H1 (cell line): Measurements from ENCODE around the gene STK33. TPM values are rescaled to one million over a fixed set of nuclear protein-coding genes. Genes with fewer than 3 reads are reported as not detected.

ENCODE experiments used
- CTCF ChIA-PET: fragments of 300-600 bp; sonication (Branson Sonifier 250); formaldehyde crosslinking; loops from one replicate; lab custom pipeline; 2021; ENCODE audit not compliant: partially characterized antibody; lab: Charles Lee
- POLR2A ChIA-PET: fragments of 300-600 bp; sonication (Branson Sonifier 250); formaldehyde crosslinking; loops from one replicate; lab custom pipeline; 2021; ENCODE audit warnings: inconsistent platforms; ENCODE audit not compliant: partially characterized antibody; lab: Charles Lee
- DNase-seq, 2 experiments: peaks; one replicate each; pipeline versions ENCODE4 v3.0.0 to v3.0.0-alpha.2; 2010 to 2022; ENCODE audit warnings: low spot score in 2 of 2, low read depth in 1 of 2, mixed read lengths in 1 of 2
- FAIRE-seq: peaks from 2 replicates; lab custom pipeline; 2011; peaks lifted over from hg19 to GRCh38; lab: Jason Lieb, UNC
- H2AFZ ChIP-seq: 2 replicates; pipeline ENCODE4 v1.8.1; 2012; ENCODE audit warnings: low read length, inconsistent platforms
- H2AK5ac ChIP-seq: 2 replicates; pipeline ENCODE4 v1.6.1; 2013; ENCODE audit warnings: low read depth, low read length
- H2BK120ac ChIP-seq: replicated peaks from 2 replicates; pipeline ENCODE3; 2013; ENCODE audit warnings: low read depth, low read length, inconsistent platforms
- H2BK12ac ChIP-seq: 2 replicates; pipeline ENCODE4 v1.6.1; 2013; ENCODE audit warnings: low read depth, low read length
- H2BK15ac ChIP-seq: 2 replicates; pipeline ENCODE4 v1.6.1; 2013; ENCODE audit warnings: low read length
- H2BK20ac ChIP-seq: 2 replicates; pipeline ENCODE4 v1.6.1; 2013; ENCODE audit warnings: low read length
- H2BK5ac ChIP-seq: 2 replicates; pipeline ENCODE4 v1.6.1; 2013; ENCODE audit warnings: low read depth, low read length
- H3K14ac ChIP-seq: 2 replicates; pipeline ENCODE4 v1.6.1; 2013; ENCODE audit warnings: inconsistent platforms; ENCODE audit not compliant: insufficient read length
- H3K18ac ChIP-seq: 2 replicates; pipeline ENCODE4 v1.6.1; 2013; ENCODE audit warnings: low read length; ENCODE audit errors: extremely low read depth
- H3K23ac ChIP-seq: 2 replicates; pipeline ENCODE4 v1.6.1; 2013; ENCODE audit warnings: inconsistent platforms; ENCODE audit not compliant: insufficient read length
- H3K23me2 ChIP-seq: 2 replicates; pipeline ENCODE4 v1.6.1; 2013; ENCODE audit warnings: low read depth, low read length
- H3K27ac ChIP-seq: 2 replicates; pipeline ENCODE4 v1.6.1; 2011; ENCODE audit warnings: low read depth, low read length, inconsistent platforms
- H3K27me3 ChIP-seq, 4 experiments: replicated peaks in 1 of 4; 1 replicate in 1 of 4; 2 replicates in 3 of 4; pipeline versions ENCODE4 v1.6.1 to v1.8.1; 2011 to 2013; ENCODE audit warnings: low read length in 3 of 4, mild to moderate bottlenecking in 3 of 4, inconsistent platforms in 2 of 4, mixed read lengths in 2 of 4, moderate library complexity in 1 of 4; ENCODE audit not compliant: control insufficient read depth in 3 of 4, insufficient read depth in 3 of 4; ENCODE audit errors: extremely low read depth in 1 of 4
- H3K36me3 ChIP-seq, 4 experiments: 2 replicates each; pipeline versions ENCODE4 v1.6.1 to v1.8.1; 2011 to 2013; ENCODE audit warnings: mild to moderate bottlenecking in 4 of 4, low read length in 3 of 4, moderate library complexity in 2 of 4, control low read depth in 1 of 4, inconsistent platforms in 1 of 4; ENCODE audit not compliant: insufficient read depth in 4 of 4, control insufficient read depth in 2 of 4
- H3K4ac ChIP-seq: replicated peaks from 2 replicates; pipeline ENCODE3; 2013; ENCODE audit warnings: low read length, low read depth, mixed read lengths, inconsistent platforms; ENCODE audit not compliant: insufficient read length
- H3K4me1 ChIP-seq, 4 experiments: replicated peaks in 1 of 4; 1 replicate in 1 of 4; 2 replicates in 3 of 4; pipeline versions ENCODE4 v1.6.1 to v1.8.1; 2011 to 2013; ENCODE audit warnings: low read length in 3 of 4, inconsistent platforms in 2 of 4, mixed read lengths in 1 of 4; ENCODE audit not compliant: insufficient read depth in 4 of 4, control insufficient read depth in 3 of 4
- H3K4me2 ChIP-seq, 2 experiments: 2 replicates each; pipeline versions ENCODE4 v1.6.1 to v1.8.1; 2011 to 2013; ENCODE audit warnings: low read depth in 2 of 2, low read length in 2 of 2, control low read depth in 1 of 2, inconsistent platforms in 1 of 2, mild to moderate bottlenecking in 1 of 2; ENCODE audit not compliant: insufficient read depth in 1 of 2
- H3K4me3 ChIP-seq, 4 experiments: fragments of 200-600, 300-600 bp in 1 of 4; sonication (generic), shearing (Covaris generic), sonication (Bioruptor Twin) in 1 of 4; 2 replicates each; pipeline versions ENCODE4 v1.5.1 to v1.8.1; 2011 to 2016; ENCODE audit warnings: low read length in 4 of 4, low read depth in 3 of 4, control low read depth in 2 of 4, inconsistent platforms in 2 of 4, mild to moderate bottlenecking in 2 of 4, mixed read lengths in 1 of 4, moderate library complexity in 1 of 4; ENCODE audit not compliant: insufficient read depth in 2 of 4; ENCODE audit errors: extremely low read depth in 1 of 4
- H3K56ac ChIP-seq: replicated peaks from 2 replicates; pipeline ENCODE3; 2013; ENCODE audit warnings: low read depth, mild to moderate bottlenecking, mixed read lengths, low read length, inconsistent platforms; ENCODE audit not compliant: insufficient read length
- H3K79me1 ChIP-seq: 2 replicates; pipeline ENCODE4 v1.6.1; 2013; ENCODE audit warnings: low read depth, low read length, control low read depth
- H3K79me2 ChIP-seq, 2 experiments: 2 replicates each; pipeline versions ENCODE4 v1.6.1 to v1.8.1; 2012 to 2013; ENCODE audit warnings: low read length in 2 of 2, mild to moderate bottlenecking in 2 of 2, inconsistent platforms in 1 of 2; ENCODE audit not compliant: insufficient read depth in 2 of 2, control insufficient read depth in 1 of 2
- H3K9ac ChIP-seq, 4 experiments: replicated peaks in 1 of 4; 1 replicate in 1 of 4; 2 replicates in 3 of 4; pipeline versions ENCODE4 v1.6.1 to v1.8.1; 2011 to 2013; ENCODE audit warnings: low read depth in 3 of 4, low read length in 3 of 4, control low read depth in 2 of 4, mild to moderate bottlenecking in 2 of 4, moderate library complexity in 2 of 4, inconsistent platforms in 1 of 4; ENCODE audit errors: extremely low read depth in 1 of 4
- H3K9me3 ChIP-seq, 2 experiments: 2 replicates each; pipeline versions ENCODE4 v1.6.1 to v1.8.1; 2012 to 2013; ENCODE audit warnings: mild to moderate bottlenecking in 2 of 2, moderate library complexity in 2 of 2, control low read depth in 1 of 2, inconsistent platforms in 1 of 2, low read depth in 1 of 2, low read length in 1 of 2, mixed read lengths in 1 of 2; ENCODE audit not compliant: insufficient read depth in 2 of 2
- H4K20me1 ChIP-seq, 2 experiments: replicated peaks in 1 of 2; 2 replicates each; pipeline versions ENCODE3 to v1.8.1; 2011 to 2013; ENCODE audit warnings: inconsistent platforms in 2 of 2, low read length in 2 of 2, mild to moderate bottlenecking in 1 of 2; ENCODE audit not compliant: insufficient read depth in 2 of 2, control insufficient read depth in 1 of 2
- H4K5ac ChIP-seq: 2 replicates; pipeline ENCODE4 v1.6.1; 2013; ENCODE audit warnings: low read length, low read depth, mixed read lengths, inconsistent platforms; ENCODE audit not compliant: insufficient read length
- H4K8ac ChIP-seq: 2 replicates; pipeline ENCODE4 v1.8.0; 2013; ENCODE audit warnings: mild to moderate bottlenecking, moderate library complexity, low read length, inconsistent platforms; ENCODE audit not compliant: insufficient read depth; ENCODE audit errors: extremely low read depth
- H4K91ac ChIP-seq: replicated peaks from 2 replicates; pipeline ENCODE3; 2013; ENCODE audit warnings: low read length, mixed read lengths, inconsistent platforms; ENCODE audit not compliant: insufficient read length
- WGBS, 2 experiments: shearing (Covaris generic) in 1 of 2; methylation state at CpG; one replicate each; pipeline versions ENCODE4 v1.1.6 to v1.1.7; 2013 to 2015; ENCODE audit warnings: low lambda C conversion rate in 2 of 2, mixed read lengths in 2 of 2, inconsistent platforms in 1 of 2, low coverage in 1 of 2, missing lambda C conversion rate in 1 of 2; ENCODE audit not compliant: insufficient replicate concordance in 2 of 2, insufficient coverage in 1 of 2, insufficient read length in 1 of 2; ENCODE audit errors: extremely low coverage in 1 of 2, missing lambda C conversion rate in 1 of 2; 5-methylcytosine and 5-hydroxymethylcytosine counted together
- polyA plus RNA-seq, 7 experiments: library from polyadenylated mRNA; depleted of rRNA in 3 of 7; stranded (reverse) in 5 of 7; unstranded in 2 of 7; fragments of >200 nt in 5 of 7; fragments of 200-250 nt in 2 of 7; gene quantifications; 1 replicate in 5 of 7; 2 replicates in 1 of 7; 4 replicates in 1 of 7; pipeline versions ENCODE4 v1.2.1 to v1.2.3, GENCODE V29; 2011 to 2013; ENCODE audit warnings: missing spikeins in 2 of 7, mixed read lengths in 2 of 7
- total RNA-seq: library from RNA; stranded (reverse); fragmentation: NEBNext Ultra II Directional; extraction: Animal tissue kit (Norgen Biotek cat#: 25700); gene quantifications from 2 replicates; pipeline ENCODE4 v1.2.1, GENCODE V29; 2021
- TF ChIP-seq, protein P1 (sequence below): IDR thresholded peaks from 2 replicates; pipeline ENCODE4 v1.6.1; 2012; ENCODE audit warnings: inconsistent platforms

Gene STK33
- total and polyA plus RNA-seq, 2 of the 8 experiments (the other 6 are each of a cell fraction or from before 2014, with no cell fraction given) = 8.8 to 25.1 TPM

DNA sequence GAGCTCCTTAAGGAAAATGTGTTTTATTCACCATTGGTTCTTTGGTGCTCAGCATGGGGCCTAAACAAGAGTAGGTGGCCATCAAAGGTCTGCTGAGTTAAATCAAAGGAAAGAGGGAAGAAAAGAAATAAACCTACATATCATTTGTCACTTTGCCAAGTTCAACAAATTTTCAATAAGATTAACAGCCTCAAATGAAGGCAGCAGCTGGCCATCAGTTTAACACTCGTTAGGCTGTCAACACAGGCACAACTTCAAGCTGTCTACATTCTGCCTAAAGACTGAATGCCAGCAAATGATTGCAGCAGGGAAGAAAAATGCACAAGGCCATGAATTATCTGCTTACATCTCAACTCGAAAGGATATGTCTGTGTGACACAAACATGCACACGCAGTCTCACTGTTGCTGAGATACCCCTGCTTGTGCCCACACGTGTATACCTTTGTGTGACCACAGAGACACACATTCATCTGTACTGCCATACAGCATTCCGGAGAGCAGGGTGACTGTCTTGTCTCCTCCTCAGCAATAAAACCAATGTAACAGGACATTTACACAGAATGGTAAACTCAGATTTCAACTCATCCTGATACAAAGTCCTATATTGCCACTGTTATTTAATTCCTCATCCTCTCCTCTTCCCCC is 48.3 kb upstream of the STK33 start:
- H4K91ac ChIP-seq = no peak overlapping the region
- H3K4me1 ChIP-seq = peaks cover 4 to 9% (median 9%) of the 10 kb centered on the region in 4 experiments; a peak in 6 of 7 replicates
- no peak overlapping the region for H2BK15ac ChIP-seq
- H2BK5ac ChIP-seq = no peak overlapping the region
- no peak overlapping the region for H3K4me2 ChIP-seq
- H3K9ac ChIP-seq = no peak overlapping the region
- no peaks in the 10 kb centered on the region for H3K27me3 ChIP-seq
- H3K23ac ChIP-seq = no peak overlapping the region
- H3K79me1 ChIP-seq = no peaks in the 10 kb centered on the region
- H4K5ac ChIP-seq = no peak overlapping the region
- TF ChIP-seq, protein P1, sequence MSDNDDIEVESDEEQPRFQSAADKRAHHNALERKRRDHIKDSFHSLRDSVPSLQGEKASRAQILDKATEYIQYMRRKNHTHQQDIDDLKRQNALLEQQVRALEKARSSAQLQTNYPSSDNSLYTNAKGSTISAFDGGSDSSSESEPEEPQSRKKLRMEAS = no peak
- TF ChIP-seq, all 59 proteins: peak for 0
- no peak overlapping the region for H4K8ac ChIP-seq
- ChIA-PET POLR2A (interaction anchor here (2.0 to 6.6 kb wide), 2 partner anchors 45 to 58 kb away, joined by 5 to 41 read pairs; no protein-coding TSS in a partner anchor), CTCF (interaction anchor here (1.7 kb wide), 1 partner anchor 15 kb away, joined by 4 read pairs; no protein-coding TSS in a partner anchor)
- WGBS, 2 experiments = 92% methylated on average over 5 of the region's 5 CpGs; no CpG with 5 or more reads in 1 of the 2 experiments
- no peak overlapping the region for H3K4me3 ChIP-seq
- no peak overlapping the region for H2BK12ac ChIP-seq
- no peak for FAIRE-seq
- H3K9me3 ChIP-seq = no peaks in the 10 kb centered on the region
- H2AFZ ChIP-seq = no peak overlapping the region
- peaks cover 0 to 2% (median 0%) of the 10 kb centered on the region in 4 experiments; a peak in 2 of 8 replicates for H3K36me3 ChIP-seq
- H2AK5ac ChIP-seq = no peak overlapping the region
- DNase-seq = no peak
- H2BK120ac ChIP-seq = no peak overlapping the region
- H3K23me2 ChIP-seq = no peaks in the 10 kb centered on the region; the same call in 1 of the 2 replicates
- no peaks in the 10 kb centered on the region for H3K79me2 ChIP-seq
- H3K14ac ChIP-seq = no peak overlapping the region
- no peaks in the 10 kb centered on the region for H4K20me1 ChIP-seq
- H3K18ac ChIP-seq = no peak overlapping the region
- no peak overlapping the region for H3K27ac ChIP-seq
- H3K56ac ChIP-seq = no peak overlapping the region
- no peak overlapping the region for H2BK20ac ChIP-seq
- no peak overlapping the region for H3K4ac ChIP-seq
